DOHH2 (cell line): ENCODE results near the gene IFITM1.
A peak's percentile ranks its signal among the peaks of the same experiment; 100 is the strongest.
"Not testable (repeated sequence)": the region's sequence is repeated elsewhere in the genome, so short reads cannot be mapped to it uniquely, and the experiment has no call there.

Source experiments
- H3F3A ChIP-seq: fragments of 200-600 bp; sonication (generic), shearing (Covaris generic); 2 replicates; pipeline ENCODE4 v1.6.0; 2016; ENCODE audit warnings: antibody characterized with exemption, mild to moderate bottlenecking; ENCODE audit not compliant: control insufficient read depth, insufficient read depth
- H3K27ac ChIP-seq: fragments of 200-600 bp; sonication (generic); 2 replicates; pipeline ENCODE4 v1.5.1; 2014; ENCODE audit warnings: low read depth, mild to moderate bottlenecking, low read length, moderate library complexity
- H3K27me3 ChIP-seq: fragments of 200-600 bp; sonication (generic); 2 replicates; pipeline ENCODE4 v1.6.1; 2014; ENCODE audit warnings: mild to moderate bottlenecking, low read length, mixed read lengths; ENCODE audit not compliant: control insufficient read depth
- H3K36me3 ChIP-seq: fragments of 200-600 bp; sonication (generic); 2 replicates; pipeline ENCODE4 v1.6.1; 2014; ENCODE audit warnings: mild to moderate bottlenecking, low read length, moderate library complexity, mixed read lengths; ENCODE audit not compliant: control insufficient read depth
- H3K4me1 ChIP-seq: fragments of 200-600 bp; sonication (generic); 2 replicates; pipeline ENCODE4 v1.6.1; 2014; ENCODE audit warnings: mild to moderate bottlenecking, low read length, mixed read lengths; ENCODE audit not compliant: control insufficient read depth
- H3K4me2 ChIP-seq: fragments of 200-600 bp; sonication (generic); 2 replicates; pipeline ENCODE4 v1.6.0; 2014; ENCODE audit warnings: mild to moderate bottlenecking, low read length, moderate library complexity
- H3K4me3 ChIP-seq: fragments of 200-600 bp; sonication (generic); 2 replicates; pipeline ENCODE4 v1.5.1; 2014; ENCODE audit warnings: mild to moderate bottlenecking, low read length, mixed read lengths
- H3K79me2 ChIP-seq: fragments of 200-600 bp; sonication (generic); 2 replicates; pipeline ENCODE4 v1.6.1; 2014; ENCODE audit warnings: mild to moderate bottlenecking, low read length, mixed read lengths; ENCODE audit not compliant: control insufficient read depth
- H3K9me2 ChIP-seq: fragments of 200-600 bp; sonication (generic); replicated peaks from 2 replicates; pipeline ENCODE4 v1.6.1; 2014; ENCODE audit warnings: mild to moderate bottlenecking, low read length, mixed read lengths; ENCODE audit not compliant: control insufficient read depth
- H3K9me3 ChIP-seq: fragments of 200-600 bp; sonication (generic); 2 replicates; pipeline ENCODE4 v1.6.1; 2014; ENCODE audit warnings: antibody characterized with exemption, low read length, mixed read lengths; ENCODE audit not compliant: control insufficient read depth, insufficient read depth
- H4K20me1 ChIP-seq: fragments of 200-600 bp; sonication (generic); 2 replicates; pipeline ENCODE4 v1.6.0; 2014; ENCODE audit warnings: low read depth, mild to moderate bottlenecking, antibody characterized with exemption, low read length, moderate library complexity; ENCODE audit not compliant: control insufficient read depth, insufficient read depth
- CTCF ChIP-seq: fragments of 200-600 bp; sonication (generic); IDR thresholded peaks from one replicate; pipeline ENCODE4 v1.5.1; 2014; ENCODE audit warnings: antibody characterized with exemption, mild to moderate bottlenecking, low read depth, low read length; ENCODE audit not compliant: poor library complexity, severe bottlenecking
- EZH2phosphoT487 ChIP-seq: fragments of 200-600 bp; sonication (generic); IDR thresholded peaks from 2 replicates; pipeline ENCODE4 v1.6.1; 2017; ENCODE audit warnings: borderline replicate concordance, mild to moderate bottlenecking, antibody characterized with exemption, low read length, moderate library complexity, mixed read lengths

Gene IFITM1

GRCh38 chr11:306645-307371 is 7.0 kb upstream of the IFITM1 start:
- no peak overlapping the region for H3K4me3 ChIP-seq
- H3K4me1 ChIP-seq = peaks cover 26% of the 10 kb centered on the region
- H3F3A ChIP-seq = peaks cover 7% of the 10 kb centered on the region; the same call in 1 of the 2 replicates
- no peaks in the 10 kb centered on the region for H4K20me1 ChIP-seq
- H3K36me3 ChIP-seq = no peaks in the 10 kb centered on the region
- peaks cover 8% of the 10 kb centered on the region for H3K27me3 ChIP-seq
- H3K9me3 ChIP-seq = no peaks in the 10 kb centered on the region
- H3K9me2 ChIP-seq = no peaks in the 10 kb centered on the region
- TF ChIP-seq EZH2phosphoT487 = no peak
- TF ChIP-seq CTCF = no peak
- H3K4me2 ChIP-seq = no peak overlapping the region
- no peak overlapping the region for H3K27ac ChIP-seq
- H3K79me2 ChIP-seq = no peaks in the 10 kb centered on the region

GRCh38 chr11:307766-308708 is 5.8 kb upstream of the IFITM1 start, which contains the start of gene IFITM2:
Gene IFITM2 (plus strand): TSS chr11:307816. CDS start chr11:308193, 377 bp downstream.
- H3K4me3 ChIP-seq = peak within 1 kb of the TSS; percentile 54
- not testable (repeated sequence) for H3K9me2 ChIP-seq, H3K9me3 ChIP-seq, H3K36me3 ChIP-seq, H3K27me3 ChIP-seq, H3K27ac ChIP-seq, H3K79me2 ChIP-seq, H4K20me1 ChIP-seq
- peaks cover 32% of the 10 kb centered on the region for H3K4me1 ChIP-seq
- H3K4me2 ChIP-seq = peak within 1 kb of the TSS; percentile 51
- peaks cover 10% of the 10 kb centered on the region for H3F3A ChIP-seq

GRCh38 chr11:308740-309665 is 4.8 kb upstream of the IFITM1 start:
- not testable (repeated sequence) for H3K9me2 ChIP-seq, H3K27me3 ChIP-seq, H3K9me3 ChIP-seq, H3K79me2 ChIP-seq, H3K4me3 ChIP-seq, H3F3A ChIP-seq, H3K36me3 ChIP-seq, H3K27ac ChIP-seq, H4K20me1 ChIP-seq
- H3K4me2 ChIP-seq = peak overlapping the region; percentile 51; the same call in 1 of the 2 replicates
- H3K4me1 ChIP-seq = peaks cover 34% of the 10 kb centered on the region

- H3K27ac ChIP-seq = not testable (repeated sequence)
- H3K4me1 ChIP-seq = peaks cover 40% of the 10 kb centered on the region
These were observed 3.8 kb upstream of the IFITM1 start for GRCh38 chr11:309979-310572.

GRCh38 chr11:311013-311748 is 2.7 kb upstream of the IFITM1 start:
- not testable (repeated sequence) for H3F3A ChIP-seq, H3K79me2 ChIP-seq, H3K27ac ChIP-seq, H3K36me3 ChIP-seq, H3K4me2 ChIP-seq, H3K4me3 ChIP-seq, H3K9me3 ChIP-seq, H3K9me2 ChIP-seq, H3K27me3 ChIP-seq, H4K20me1 ChIP-seq
- H3K4me1 ChIP-seq = peaks cover 41% of the 10 kb centered on the region

More at GRCh38 chr11:309979-310572, 3.8 kb upstream of the IFITM1 start:
- H3K9me2 ChIP-seq, H3K79me2 ChIP-seq, H3K4me2 ChIP-seq, H3K4me3 ChIP-seq, H3K36me3 ChIP-seq, H4K20me1 ChIP-seq, H3K27me3 ChIP-seq, H3K9me3 ChIP-seq, H3F3A ChIP-seq: not testable (repeated sequence)
